ENCODE measurements around the gene TCL1B.

Gene TCL1B

GRCh38 chr14:95690815-95691214 is 4.6 kb downstream of the TCL1B start:
- no peak for DNase-seq (ENCODE audit: low read depth)
- H3K4me3 ChIP-seq (ENCODE audit: control insufficient read depth, low read depth, low read length) = no peak overlapping the region
- TF ChIP-seq CTCF (IDR thresholded peaks at IDR 0.05; ENCODE audit: control insufficient read depth, insufficient read depth, low read depth, low read length, missing control alignments) = no peak

- no peak for DNase-seq (ENCODE audit: low read depth)
Measured at GRCh38 chr14:95691591-95691990, 5.4 kb downstream of the TCL1B start.

DNA sequence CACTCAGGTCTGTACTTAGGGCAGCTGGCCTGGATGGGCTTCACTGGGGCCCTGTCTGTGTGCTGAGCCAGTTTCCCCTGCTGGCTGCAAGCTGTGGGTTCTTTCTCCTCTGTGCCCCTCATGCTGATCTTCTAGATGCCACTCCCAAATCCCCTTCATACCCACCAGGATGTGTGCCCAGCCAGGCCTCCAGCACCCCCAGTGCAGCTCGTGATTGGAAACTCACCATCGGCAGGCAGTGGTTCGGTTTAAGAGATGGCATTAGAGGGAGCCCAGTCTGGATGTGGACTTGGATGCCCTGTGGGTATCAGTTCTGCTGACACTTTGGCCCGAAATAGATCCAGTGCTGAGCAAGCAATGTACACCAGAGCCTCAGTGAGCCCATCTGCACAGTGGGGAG is 5.9 kb downstream of the TCL1B start:
- no peak overlapping the region for H3K4me3 ChIP-seq (ENCODE audit: control insufficient read depth, low read depth, low read length)
- TF ChIP-seq CTCF (IDR thresholded peaks at IDR 0.05; ENCODE audit: control insufficient read depth, insufficient read depth, low read depth, low read length, missing control alignments) = no peak
- DNase-seq (ENCODE audit: low read depth) = no peak

More at GRCh38 chr14:95691591-95691990, 5.4 kb downstream of the TCL1B start:
- H3K4me3 ChIP-seq (ENCODE audit: control insufficient read depth, low read depth, low read length) = no peak overlapping the region
- TF ChIP-seq CTCF (IDR thresholded peaks at IDR 0.05; ENCODE audit: control insufficient read depth, insufficient read depth, low read depth, low read length, missing control alignments) = no peak

DNA sequence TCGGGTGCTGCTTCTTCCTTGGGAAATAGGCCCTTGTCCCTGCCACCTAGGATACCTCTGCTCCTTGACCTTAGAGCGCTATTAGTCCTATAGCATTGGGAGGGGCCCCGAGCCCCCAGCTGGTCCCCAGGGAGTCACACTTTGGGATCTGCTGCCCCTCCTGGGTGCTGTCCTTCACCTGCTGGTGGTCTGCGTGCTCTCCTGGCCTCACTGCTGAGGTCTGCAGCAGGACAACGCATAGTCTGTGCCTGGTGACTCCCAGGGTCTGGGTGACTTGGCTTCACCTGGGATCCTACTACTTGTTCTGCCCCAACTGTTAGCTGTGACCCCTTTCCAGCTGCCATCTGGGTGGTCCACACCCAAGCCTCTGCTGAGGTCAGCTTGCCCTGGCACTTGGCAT is 8.8 kb downstream of the TCL1B start:
- TF ChIP-seq CTCF (IDR thresholded peaks at IDR 0.05; ENCODE audit: control insufficient read depth, insufficient read depth, low read depth, low read length, missing control alignments) = no peak
- no peak for DNase-seq (ENCODE audit: low read depth)
- H3K4me3 ChIP-seq (ENCODE audit: control insufficient read depth, low read depth, low read length) = no peak overlapping the region

DNA sequence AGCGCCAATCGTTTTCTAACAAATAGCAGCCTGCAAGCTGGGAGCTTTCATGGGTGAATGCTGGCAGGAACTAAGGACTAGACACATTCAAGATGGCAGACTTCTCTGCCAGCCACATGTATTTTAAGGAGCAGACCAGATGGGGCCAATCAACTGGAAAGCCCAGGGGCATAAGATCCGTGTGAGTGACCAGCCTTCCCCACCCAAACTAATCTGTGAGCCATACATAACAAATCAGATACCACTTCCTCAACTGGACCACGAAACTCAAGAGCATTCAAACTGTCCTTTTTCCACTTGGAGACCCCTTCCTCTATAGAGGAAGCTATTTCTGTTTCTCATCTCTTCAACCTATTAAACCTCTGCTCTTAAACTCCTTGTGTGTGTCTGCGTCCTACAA is 9.7 kb downstream of the TCL1B start:
- TF ChIP-seq CTCF (IDR thresholded peaks at IDR 0.05; ENCODE audit: control insufficient read depth, insufficient read depth, low read depth, low read length, missing control alignments) = no peak
- DNase-seq (ENCODE audit: low read depth) = no peak
- no peak overlapping the region for H3K4me3 ChIP-seq (ENCODE audit: control insufficient read depth, low read depth, low read length)

GRCh38 chr14:95696741-95697140 is 10.5 kb downstream of the TCL1B start:
- DNase-seq (ENCODE audit: low read depth) = no peak
- TF ChIP-seq CTCF (IDR thresholded peaks at IDR 0.05; ENCODE audit: control insufficient read depth, insufficient read depth, low read depth, low read length, missing control alignments) = no peak
- H3K4me3 ChIP-seq (ENCODE audit: control insufficient read depth, low read depth, low read length) = no peak overlapping the region

- DNase-seq (ENCODE audit: low read depth) = no peak
- TF ChIP-seq CTCF (IDR thresholded peaks at IDR 0.05; ENCODE audit: control insufficient read depth, insufficient read depth, low read depth, low read length, missing control alignments) = no peak
- no peak overlapping the region for H3K4me3 ChIP-seq (ENCODE audit: control insufficient read depth, low read depth, low read length)
Measured at GRCh38 chr14:95697764-95698163, 11.5 kb downstream of the TCL1B start.
